Measurements from ENCODE around the gene GATA5.

GATA5 gene

GRCh38 chr20:62503401-62504178 lies 27.8 kb upstream of the GATA5 start:
- no peak for DNase-seq (ENCODE audit: low read depth in 1 of 2, low spot score in 1 of 2)
- Histone ChIP-seq H3K27me3 (ENCODE audit: insufficient read depth, poor library complexity, severe bottlenecking) (no peaks in the 10 kb centered on the region), H3K4me3 (replicated peaks; ENCODE audit: insufficient read depth, low read length) (no peak overlapping the region), H3K27ac (replicated peaks) (no peak overlapping the region)
- TF ChIP-seq GABPA (IDR thresholded peaks at IDR 0.05; ENCODE audit: low read depth) = no peak
- TF ChIP-seq CTCF (IDR thresholded peaks at IDR 0.05; ENCODE audit: insufficient read depth, low read length) = no peak
- no peak for TF ChIP-seq POLR2AphosphoS5 (IDR thresholded peaks at IDR 0.05; ENCODE audit: low read depth)
- TF ChIP-seq SPI1 (IDR thresholded peaks at IDR 0.05; ENCODE audit: borderline replicate concordance, low read depth) = no peak
- no peak for TF ChIP-seq REST (IDR thresholded peaks at IDR 0.05; ENCODE audit: insufficient replicate concordance, low read depth)

GRCh38 chr20:62502496-62503095 lies 26.8 kb upstream of the GATA5 start:
- no peak overlapping the region for H3K4me3 ChIP-seq (replicated peaks; ENCODE audit: insufficient read depth, low read length)
- no peak for TF ChIP-seq POLR2AphosphoS5 (IDR thresholded peaks at IDR 0.05; ENCODE audit: low read depth)
- no peak for TF ChIP-seq CTCF (IDR thresholded peaks at IDR 0.05; ENCODE audit: insufficient read depth, low read length)
- TF ChIP-seq SPI1 (IDR thresholded peaks at IDR 0.05; ENCODE audit: borderline replicate concordance, low read depth) = no peak
- no peak for TF ChIP-seq REST (IDR thresholded peaks at IDR 0.05; ENCODE audit: insufficient replicate concordance, low read depth)
- TF ChIP-seq GABPA (IDR thresholded peaks at IDR 0.05; ENCODE audit: low read depth) = no peak
- no peaks in the 10 kb centered on the region for H3K27me3 ChIP-seq (ENCODE audit: insufficient read depth, poor library complexity, severe bottlenecking)
- H3K27ac ChIP-seq (replicated peaks) = no peak overlapping the region
- DNase-seq (ENCODE audit: low read depth in 1 of 2, low spot score in 1 of 2) = no peak

- Histone ChIP-seq H3K27ac (replicated peaks) (no peak overlapping the region), H3K27me3 (ENCODE audit: insufficient read depth, poor library complexity, severe bottlenecking) (no peaks in the 10 kb centered on the region)
- DNase-seq (ENCODE audit: low read depth in 1 of 2, low spot score in 1 of 2) = peak in 1 of 2 experiments; percentile 33
Measured at GRCh38 chr20:62501801-62502495, 26.2 kb upstream of the GATA5 start.

More at GRCh38 chr20:62501801-62502495, 26.2 kb upstream of the GATA5 start:
- H3K4me3 ChIP-seq (replicated peaks; ENCODE audit: insufficient read depth, low read length) = no peak overlapping the region
- TF ChIP-seq POLR2AphosphoS5 (IDR thresholded peaks at IDR 0.05; ENCODE audit: low read depth) = no peak
- no peak for TF ChIP-seq CTCF (IDR thresholded peaks at IDR 0.05; ENCODE audit: insufficient read depth, low read length)
- TF ChIP-seq SPI1 (IDR thresholded peaks at IDR 0.05; ENCODE audit: borderline replicate concordance, low read depth) = no peak
- TF ChIP-seq GABPA (IDR thresholded peaks at IDR 0.05; ENCODE audit: low read depth) = no peak
- TF ChIP-seq REST (IDR thresholded peaks at IDR 0.05; ENCODE audit: insufficient replicate concordance, low read depth) = no peak
